K562 (cell line): ENCODE data around the gene AHCYL1. TPM values are rescaled to one million over a fixed set of nuclear protein-coding genes. Genes with fewer than 3 reads are reported as not detected.
A peak's percentile ranks its signal among the peaks of the same experiment; 100 is the strongest.

Experiments
- C11orf30 ChIP-seq: fragments of 450-650 bp; IDR thresholded peaks from 2 replicates; pipeline ENCODE4 v1.6.1; 2016; ENCODE audit warnings: low read depth, mild to moderate bottlenecking
- CREB1 ChIP-seq, 2 experiments: sonication (generic) in 1 of 2; formaldehyde crosslinking in 1 of 2; IDR thresholded peaks; 2 replicates each; pipeline versions ENCODE4 v1.6.1 to v1.8.0; 2012 to 2022; ENCODE audit warnings: inconsistent platforms in 1 of 2, mild to moderate bottlenecking in 1 of 2, missing genetic modification reagents in 1 of 2, moderate library complexity in 1 of 2
- HDGF ChIP-seq: fragments of 450-650 bp; IDR thresholded peaks from 2 replicates; pipeline ENCODE4 v1.6.1; 2016
- HNRNPL ChIP-seq: fragments of 200-400 bp; formaldehyde crosslinking; IDR thresholded peaks from 2 replicates; pipeline ENCODE4 v1.6.1; 2017; ENCODE audit warnings: low read depth, mild to moderate bottlenecking, low read length
- MAFK ChIP-seq: IDR thresholded peaks from 2 replicates; pipeline ENCODE4 v1.6.1; 2011; ENCODE audit warnings: low read length, improper control_type of control experiment
- MAX ChIP-seq: sonication (generic); formaldehyde crosslinking; IDR thresholded peaks from 2 replicates; pipeline ENCODE4 v1.9.0; 2022; ENCODE audit warnings: mild to moderate bottlenecking, missing genetic modification reagents
- MAZ ChIP-seq, 2 experiments: fragments of 450-650 bp in 1 of 2; sonication (generic) in 1 of 2; formaldehyde crosslinking; IDR thresholded peaks in 1 of 2; conservative IDR thresholded peaks in 1 of 2; 2 replicates each; pipeline versions ENCODE4 v1.4.0 to v1.5.0; 2020; ENCODE audit warnings: mild to moderate bottlenecking in 1 of 2, missing genetic modification reagents in 1 of 2
- MBD2 ChIP-seq: sonication (generic); IDR thresholded peaks from 2 replicates; pipeline ENCODE4 v1.6.1; 2016; ENCODE audit warnings: low read depth, borderline replicate concordance
- MITF ChIP-seq: IDR thresholded peaks from 2 replicates; pipeline ENCODE4 v1.6.1; 2014; ENCODE audit warnings: antibody characterized with exemption
- MYNN ChIP-seq, 2 experiments: sonication (generic); formaldehyde crosslinking in 1 of 2; IDR thresholded peaks; 2 replicates each; pipeline versions ENCODE4 v1.5.0 to v1.6.1; 2016 to 2020; ENCODE audit warnings: antibody characterized with exemption in 1 of 2, missing genetic modification reagents in 1 of 2
- NFIC ChIP-seq: fragments of 450-650 bp; IDR thresholded peaks from 2 replicates; pipeline ENCODE4 v1.6.1; 2017; ENCODE audit warnings: mild to moderate bottlenecking, inconsistent platforms
- RBBP5 ChIP-seq: fragments of 200-600 bp; sonication (generic); IDR thresholded peaks from 2 replicates; pipeline ENCODE4 v1.6.1; 2012; ENCODE audit warnings: borderline replicate concordance, mild to moderate bottlenecking, low read length, control low read depth, inconsistent platforms; ENCODE audit not compliant: insufficient read depth, poor library complexity, severe bottlenecking
- SIN3A ChIP-seq, 2 experiments: fragments of 150-350 bp in 1 of 2; IDR thresholded peaks; 2 replicates each; pipeline ENCODE4 v1.6.1; 2011 to 2016; ENCODE audit warnings: borderline replicate concordance in 2 of 2, low read depth in 2 of 2, low read length in 2 of 2, mild to moderate bottlenecking in 2 of 2, moderate library complexity in 2 of 2; ENCODE audit not compliant: control insufficient read depth in 1 of 2
- ZBTB1 ChIP-seq: sonication (generic); formaldehyde crosslinking; IDR thresholded peaks from 2 replicates; pipeline ENCODE4 v1.8.1; 2023; ENCODE audit warnings: missing genetic modification reagents, low read depth, mild to moderate bottlenecking, borderline replicate concordance
- ZFP91 ChIP-seq: sonication (generic); formaldehyde crosslinking; IDR thresholded peaks from 2 replicates; pipeline ENCODE4 v1.8.0; 2022; ENCODE audit warnings: mild to moderate bottlenecking, missing genetic modification reagents
- ZFX ChIP-seq: sonication (generic); formaldehyde crosslinking; IDR thresholded peaks from 2 replicates; pipeline ENCODE4 v1.8.0; 2022; ENCODE audit warnings: mild to moderate bottlenecking, missing genetic modification reagents, moderate library complexity
- ZKSCAN3 ChIP-seq: fragments of 250-450 bp; sonication (Bioruptor Pico); IDR thresholded peaks from 2 replicates; pipeline ENCODE4 v1.4.0; 2020
- ZNF174 ChIP-seq: fragments of 250-450 bp; sonication (Bioruptor Pico); IDR thresholded peaks from 2 replicates; pipeline ENCODE4 v1.4.0; 2020; ENCODE audit warnings: mild to moderate bottlenecking
- ZNF589 ChIP-seq: fragments of 200-800 bp; sonication (Bioruptor generic); IDR thresholded peaks from 2 replicates; pipeline ENCODE4 v1.6.1; 2016; ENCODE audit warnings: low read depth, missing genetic modification characterization, missing compliant biosample characterization
- polyA plus RNA-seq, 8 experiments: library from polyadenylated mRNA; depleted of rRNA in 4 of 8; stranded (reverse) in 5 of 8; unstranded in 3 of 8; fragments of >200 nt; fragmentation: Nextera tagmentation in 2 of 8; fragmentation: Illumina TruSeq in 1 of 8; extraction: Ambion mirVana in 2 of 8; extraction: Trizol in 1 of 8; gene quantifications; 2 replicates each; pipeline versions ENCODE4 v1.2.1 to v1.2.3, GENCODE V29; 2011 to 2014; ENCODE audit warnings: inconsistent platforms in 1 of 8, missing spikeins in 1 of 8
- total RNA-seq, 7 experiments: library from RNA; depleted of rRNA in 6 of 7; stranded (reverse); fragments of >200 nt in 6 of 7; fragmentation: Illumina TruSeq in 2 of 7; extraction: Trizol in 2 of 7; gene quantifications; 2 replicates each; pipeline versions ENCODE4 v1.2.1 to v1.2.3, GENCODE V29; 2011 to 2021; ENCODE audit warnings: low replicate concordance in 1 of 7
- TF ChIP-seq, protein P1 (sequence below): conservative IDR thresholded peaks from 2 replicates; pipeline ENCODE4 v1.6.1; 2011; ENCODE audit warnings: low read depth, mild to moderate bottlenecking, low read length; ENCODE audit not compliant: control insufficient read depth

AHCYL1 gene
- total and polyA plus RNA-seq, 9 of the 15 experiments (the other 6 are each of a cell fraction or from before 2014, with no cell fraction given) = 27.3 to 118 (median 44.5) TPM

DNA sequence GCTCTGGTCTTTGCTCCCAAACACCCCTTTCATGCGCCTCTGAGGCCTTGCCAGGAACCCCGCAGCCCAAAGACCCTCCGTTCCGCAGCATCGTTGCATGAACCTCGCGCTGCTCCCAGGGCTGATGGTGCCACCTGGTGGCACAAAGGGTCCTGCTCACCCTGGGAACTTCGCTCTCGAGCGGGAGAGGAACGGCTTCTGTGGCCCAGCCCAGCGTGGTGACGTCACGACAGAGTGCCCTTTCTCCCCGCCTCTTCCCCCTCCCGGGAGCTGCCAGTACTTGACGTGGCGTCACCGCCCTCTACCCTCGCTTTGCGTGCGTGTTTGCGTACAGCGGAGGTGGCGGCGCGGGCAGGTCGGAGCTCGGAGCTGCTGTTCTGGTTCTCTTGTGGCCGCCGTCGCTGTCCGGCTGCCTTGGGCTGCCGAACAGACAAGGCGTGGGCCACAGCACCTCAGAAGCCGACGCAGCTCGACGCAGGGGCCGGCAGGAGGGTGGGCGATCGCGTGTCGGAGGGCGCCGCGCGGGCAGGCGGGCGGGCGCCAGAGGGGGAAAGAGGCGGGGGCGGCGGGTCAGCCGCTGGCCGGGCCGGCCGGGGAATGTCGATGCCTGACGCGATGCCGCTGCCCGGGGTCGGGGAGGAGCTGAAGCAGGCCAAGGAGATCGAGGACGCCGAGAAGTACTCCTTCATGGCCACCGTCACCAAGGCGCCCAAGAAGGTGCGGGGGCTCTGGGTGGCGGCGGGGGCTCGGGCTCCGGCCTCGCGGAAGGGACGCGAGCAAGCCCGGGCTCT is at the start of gene AHCYL1 (continued):
- TF ChIP-seq SIN3A (IDR thresholded peaks at IDR 0.05; ENCODE audit: borderline replicate concordance in 2 of 2, control insufficient read depth in 1 of 2, low read depth in 2 of 2, low read length in 2 of 2) (peak in 1 of 2 experiments; percentile 66; a peak in 1 of 4 replicates), ZFP91 (CRISPR knock-in tag) (0 out of 2 replicates have a peak, but pooled peaks have one; percentile 19), MAZ (CRISPR knock-in tag; conservative IDR thresholded peaks at IDR 0.05 in 1 of 2, IDR thresholded peaks at IDR 0.05 in 1 of 2) (peak; percentile 100), ZFX (CRISPR knock-in tag) (peak; percentile 85), CREB1 (IDR thresholded peaks at IDR 0.05) (peak; percentile 95), CREB1 (CRISPR knock-in tag; IDR thresholded peaks at IDR 0.05) (peak; percentile 98), HDGF (peak; percentile 62; the same call in 1 of the 2 replicates), C11orf30 (peak; percentile 48), MBD2 (peak; percentile 68; the same call in 1 of the 2 replicates), MYNN (IDR thresholded peaks at IDR 0.05) (peak; percentile 42; the same call in 1 of the 2 replicates), MYNN (CRISPR knock-in tag; IDR thresholded peaks at IDR 0.05) (no peak), HNRNPL (0 out of 2 replicates have a peak, but pooled peaks have one; percentile 73), ZNF589 (CRISPR knock-in tag) (peak; percentile 55), ZBTB1 (CRISPR knock-in tag) (no peak; the same call in 1 of the 2 replicates), MITF (no peak), NFIC (peak; percentile 50; the same call in 1 of the 2 replicates), RBBP5 (peak; percentile 80), MAX (peak; percentile 91), ZKSCAN3 (CRISPR knock-in tag) (no peak), ZNF174 (CRISPR knock-in tag) (no peak), MAFK (no peak; the same call in 1 of the 2 replicates)
- TF ChIP-seq, protein P1, sequence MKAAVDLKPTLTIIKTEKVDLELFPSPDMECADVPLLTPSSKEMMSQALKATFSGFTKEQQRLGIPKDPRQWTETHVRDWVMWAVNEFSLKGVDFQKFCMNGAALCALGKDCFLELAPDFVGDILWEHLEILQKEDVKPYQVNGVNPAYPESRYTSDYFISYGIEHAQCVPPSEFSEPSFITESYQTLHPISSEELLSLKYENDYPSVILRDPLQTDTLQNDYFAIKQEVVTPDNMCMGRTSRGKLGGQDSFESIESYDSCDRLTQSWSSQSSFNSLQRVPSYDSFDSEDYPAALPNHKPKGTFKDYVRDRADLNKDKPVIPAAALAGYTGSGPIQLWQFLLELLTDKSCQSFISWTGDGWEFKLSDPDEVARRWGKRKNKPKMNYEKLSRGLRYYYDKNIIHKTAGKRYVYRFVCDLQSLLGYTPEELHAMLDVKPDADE = peak; percentile 61
